VCaP (cell line): ENCODE measurements around the gene MRPL50.

Experiments
- H3K27ac ChIP-seq: fragments of 450-650 bp; 2 replicates; pipeline ENCODE4 v1.5.1; 2017
- TF ChIP-seq, protein P1 (sequence below): fragments of 450-650 bp; conservative IDR thresholded peaks from 2 replicates; pipeline ENCODE4 v1.5.1; 2017; ENCODE audit warnings: mild to moderate bottlenecking, moderate library complexity

MRPL50 gene

DNA sequence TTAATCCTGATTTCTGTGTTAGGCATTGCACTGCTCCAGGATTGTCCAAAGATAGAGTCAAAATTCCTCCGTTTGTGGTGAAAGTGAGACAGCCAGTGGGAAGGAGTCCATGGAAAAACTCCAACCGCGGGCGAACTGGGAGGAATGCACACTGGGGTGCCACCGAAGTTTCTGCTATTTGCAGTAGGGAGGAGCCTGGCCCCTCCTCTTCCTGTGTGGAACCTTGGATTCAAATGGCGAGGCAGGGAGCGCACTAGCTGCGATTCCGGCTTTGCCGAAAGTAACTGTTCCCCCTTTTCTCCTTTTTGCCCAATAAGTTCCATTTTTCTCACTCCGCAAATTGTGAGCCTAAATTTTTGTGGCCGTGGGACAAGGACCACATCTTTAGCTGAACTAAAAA is 22.9 kb downstream of the MRPL50 start:
- TF ChIP-seq, protein P1, sequence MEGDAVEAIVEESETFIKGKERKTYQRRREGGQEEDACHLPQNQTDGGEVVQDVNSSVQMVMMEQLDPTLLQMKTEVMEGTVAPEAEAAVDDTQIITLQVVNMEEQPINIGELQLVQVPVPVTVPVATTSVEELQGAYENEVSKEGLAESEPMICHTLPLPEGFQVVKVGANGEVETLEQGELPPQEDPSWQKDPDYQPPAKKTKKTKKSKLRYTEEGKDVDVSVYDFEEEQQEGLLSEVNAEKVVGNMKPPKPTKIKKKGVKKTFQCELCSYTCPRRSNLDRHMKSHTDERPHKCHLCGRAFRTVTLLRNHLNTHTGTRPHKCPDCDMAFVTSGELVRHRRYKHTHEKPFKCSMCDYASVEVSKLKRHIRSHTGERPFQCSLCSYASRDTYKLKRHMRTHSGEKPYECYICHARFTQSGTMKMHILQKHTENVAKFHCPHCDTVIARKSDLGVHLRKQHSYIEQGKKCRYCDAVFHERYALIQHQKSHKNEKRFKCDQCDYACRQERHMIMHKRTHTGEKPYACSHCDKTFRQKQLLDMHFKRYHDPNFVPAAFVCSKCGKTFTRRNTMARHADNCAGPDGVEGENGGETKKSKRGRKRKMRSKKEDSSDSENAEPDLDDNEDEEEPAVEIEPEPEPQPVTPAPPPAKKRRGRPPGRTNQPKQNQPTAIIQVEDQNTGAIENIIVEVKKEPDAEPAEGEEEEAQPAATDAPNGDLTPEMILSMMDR = no peak
- H3K27ac ChIP-seq = no peak overlapping the region

DNA sequence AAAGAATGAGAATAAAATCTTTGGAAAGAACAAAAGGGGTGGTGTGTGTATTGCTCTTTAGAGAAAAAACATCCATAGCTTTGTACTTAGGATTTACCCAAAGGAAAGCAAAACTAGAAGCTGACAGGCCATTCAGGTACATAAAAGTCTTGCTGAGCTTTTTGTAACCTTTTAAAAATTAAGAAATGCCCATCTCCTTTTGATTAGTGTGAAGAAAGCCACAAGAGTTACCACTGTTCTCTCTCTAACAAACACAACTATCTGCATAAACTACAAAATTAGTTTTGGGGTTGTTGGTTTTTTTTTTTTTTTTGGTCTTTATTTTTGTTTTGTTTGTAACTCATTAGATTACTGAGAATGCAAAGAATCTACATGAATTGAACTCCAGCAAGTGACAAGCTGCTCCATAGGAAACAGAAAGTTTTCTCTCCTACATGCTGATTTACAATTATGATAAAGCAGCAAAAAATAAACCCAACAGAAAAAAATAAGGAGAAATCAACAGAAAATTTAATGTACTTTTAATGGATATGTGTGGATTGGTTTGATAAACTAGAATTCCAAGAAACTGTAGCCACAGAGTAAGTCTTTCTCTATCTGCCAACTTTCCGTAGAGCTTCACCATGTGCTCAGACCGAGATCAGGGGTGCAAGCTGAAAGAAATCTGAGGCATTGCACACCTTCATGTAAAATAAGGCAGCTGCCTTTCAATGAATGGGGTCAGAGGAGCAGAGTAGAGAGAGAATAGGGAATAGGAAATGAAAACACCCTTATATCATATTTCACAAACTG is 25.9 kb downstream of the MRPL50 start:
- no peak overlapping the region for H3K27ac ChIP-seq
- TF ChIP-seq, protein P1 = no peak

DNA sequence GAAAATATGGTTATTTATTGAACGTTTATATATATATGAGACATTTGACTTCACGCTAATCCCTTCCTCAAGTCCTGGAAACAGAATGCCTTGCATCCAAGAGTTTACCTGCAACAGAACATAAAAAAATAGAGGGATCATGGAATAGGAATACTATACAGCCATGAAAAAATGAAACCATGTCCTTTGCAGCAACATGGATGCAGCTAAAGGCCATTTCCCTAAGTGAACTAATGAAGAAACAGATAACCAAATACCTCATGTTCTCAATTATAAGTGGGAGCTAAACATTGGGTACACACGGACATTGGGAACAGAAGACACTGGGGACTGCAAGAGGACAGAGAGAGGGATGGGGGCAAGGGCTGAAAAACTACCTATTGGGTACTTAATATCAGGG is 26.6 kb downstream of the MRPL50 start:
- no peak overlapping the region for H3K27ac ChIP-seq
- TF ChIP-seq, protein P1 = no peak

DNA sequence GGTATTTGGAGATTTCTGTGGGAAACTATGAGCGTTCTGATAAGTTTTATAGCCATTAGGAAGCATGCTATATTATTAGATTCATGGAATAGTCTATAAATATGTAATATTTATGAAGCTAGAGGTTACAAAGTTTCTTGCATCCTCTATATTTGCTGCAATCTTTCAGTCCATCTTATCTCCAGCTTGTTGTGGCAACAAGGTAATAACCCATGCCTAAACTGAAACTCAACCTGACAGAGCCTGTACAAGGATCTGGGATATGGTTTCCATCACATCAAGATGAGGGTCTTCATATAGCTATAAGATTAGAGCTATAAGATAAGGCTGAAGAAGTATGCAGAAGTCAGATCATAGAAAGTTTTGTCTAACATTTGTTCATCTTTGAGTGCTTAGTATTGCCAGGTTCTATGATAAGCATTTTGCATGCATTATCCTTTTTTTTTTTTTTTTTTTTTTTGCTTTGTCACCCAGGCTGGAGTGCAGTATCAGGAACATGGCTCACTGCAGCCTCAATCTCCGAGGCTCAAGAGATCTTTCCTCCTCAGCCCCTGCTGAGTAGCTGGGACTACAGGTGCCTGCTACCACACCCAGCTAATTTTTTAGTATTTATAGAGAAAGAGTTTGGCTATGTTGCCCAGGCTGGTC is 28.4 kb downstream of the MRPL50 start:
- TF ChIP-seq, protein P1 = no peak
- H3K27ac ChIP-seq = no peak overlapping the region

DNA sequence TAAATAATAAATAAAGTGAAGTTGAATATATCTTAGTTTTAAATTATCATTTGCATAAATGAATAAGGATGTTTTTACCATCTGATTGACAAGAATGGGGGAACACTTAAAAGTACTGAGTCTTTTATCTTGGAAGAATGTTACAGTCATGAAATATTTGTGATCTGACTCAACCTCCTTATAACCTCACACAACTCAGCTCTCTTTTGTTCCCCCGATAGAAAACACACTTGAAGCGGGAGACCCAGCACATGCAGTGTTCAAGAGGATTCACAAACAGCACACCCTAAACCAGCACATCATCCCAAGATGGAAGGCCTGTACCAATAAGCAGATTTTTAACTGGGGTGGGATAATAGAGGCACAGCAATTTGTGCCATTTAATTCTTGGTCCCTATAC is 29.1 kb downstream of the MRPL50 start:
- TF ChIP-seq, protein P1 = no peak
- H3K27ac ChIP-seq = no peak overlapping the region

DNA sequence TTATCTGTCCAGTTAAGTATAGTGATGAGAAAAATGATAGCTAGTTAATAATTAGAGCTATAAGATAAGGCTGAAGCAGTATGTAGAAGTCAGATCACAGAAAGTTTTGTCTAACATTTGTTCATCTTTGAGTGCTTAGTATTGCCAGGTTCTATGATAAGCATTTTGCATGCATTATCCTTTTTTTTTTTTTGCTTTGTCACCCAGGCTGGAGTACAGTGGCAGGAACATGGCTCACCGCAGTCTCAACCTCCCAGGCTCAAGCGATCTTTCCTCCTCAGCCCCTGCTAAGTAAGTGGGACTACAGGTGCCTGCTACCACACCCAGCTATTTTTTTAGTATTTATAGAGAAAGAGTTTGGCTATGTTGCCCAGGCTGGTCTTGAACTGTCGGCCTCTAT is 31.1 kb downstream of the MRPL50 start:
- TF ChIP-seq, protein P1 = no peak
- H3K27ac ChIP-seq = peak overlapping the region; percentile 69

DNA sequence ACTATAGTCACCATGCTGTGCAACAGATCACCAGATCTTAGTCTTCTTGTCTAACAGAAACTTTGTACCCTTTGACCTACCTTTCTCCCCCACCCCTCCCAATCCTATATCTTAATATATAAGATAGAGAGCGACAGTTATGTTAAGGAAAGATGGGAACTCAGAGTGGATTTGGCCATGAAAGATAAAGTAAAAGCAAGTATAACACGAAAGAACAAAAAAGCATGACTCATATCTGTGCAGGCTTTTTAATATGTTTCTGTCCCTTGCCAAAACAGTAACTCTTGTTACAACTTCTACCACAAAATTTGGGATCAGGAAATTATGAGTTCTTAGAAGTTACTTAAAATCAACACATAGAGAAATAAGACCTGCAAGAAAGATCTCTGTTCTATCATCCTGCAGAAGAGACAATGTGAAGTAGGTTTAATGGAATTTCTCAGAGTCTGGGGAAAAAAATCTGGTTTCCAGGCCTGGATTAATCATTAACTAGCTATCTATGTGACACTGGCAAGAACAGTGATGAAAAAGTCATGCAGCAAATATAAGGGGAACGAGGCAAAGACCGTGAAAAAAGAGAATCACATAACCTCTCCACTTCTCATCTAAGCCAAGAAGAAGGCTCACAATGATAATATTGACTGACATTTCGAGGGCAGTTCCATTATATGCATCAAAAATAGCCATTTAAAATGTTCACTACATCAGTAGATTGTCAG is 32.2 kb downstream of the MRPL50 start:
- TF ChIP-seq, protein P1 = no peak
- peak overlapping the region; percentile 69 for H3K27ac ChIP-seq
